ENCODE results near the gene OR6V1. TPM values are rescaled to one million over a fixed set of nuclear protein-coding genes. Genes with fewer than 3 reads are reported as not detected.

OR6V1 gene
- not detected for polyA plus RNA-seq (2013, experiment 1 of 2)
- not detected for polyA plus RNA-seq (2013, experiment 2 of 2)

DNA sequence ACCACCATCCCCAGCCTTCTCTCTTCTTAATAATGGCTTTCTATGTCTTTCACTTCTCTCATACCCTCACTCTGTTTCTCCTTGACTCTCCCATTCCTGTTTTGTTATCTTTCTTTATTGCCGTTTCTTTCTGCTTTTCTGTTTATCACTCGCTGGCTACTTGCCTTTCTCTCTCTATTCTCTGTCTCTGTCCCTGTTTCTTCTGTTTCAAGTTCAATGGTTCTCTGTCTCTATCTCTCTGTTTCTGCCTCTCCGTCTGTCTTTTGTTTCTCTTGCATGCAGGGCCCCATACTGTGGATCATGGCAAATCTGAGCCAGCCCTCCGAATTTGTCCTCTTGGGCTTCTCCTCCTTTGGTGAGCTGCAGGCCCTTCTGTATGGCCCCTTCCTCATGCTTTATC, at the start of gene OR6V1:
Gene OR6V1 (plus strand): TSS at position 301 of the 400 bp plus-strand sequence. CDS start 0 bp downstream, at position 301.
- no peak within 1 kb of the TSS for H3K4me3 ChIP-seq (ENCODE audit: low read length in 2 of 2)
- DNase-seq (ENCODE audit: low spot score): no peak
- no CpG with 5 or more reads among the region's 4 CpGs for WGBS, 2 donors (ENCODE audit: extremely low coverage in 2 of 2, insufficient read length in 2 of 2, insufficient replicate concordance in 1 of 2)

DNA sequence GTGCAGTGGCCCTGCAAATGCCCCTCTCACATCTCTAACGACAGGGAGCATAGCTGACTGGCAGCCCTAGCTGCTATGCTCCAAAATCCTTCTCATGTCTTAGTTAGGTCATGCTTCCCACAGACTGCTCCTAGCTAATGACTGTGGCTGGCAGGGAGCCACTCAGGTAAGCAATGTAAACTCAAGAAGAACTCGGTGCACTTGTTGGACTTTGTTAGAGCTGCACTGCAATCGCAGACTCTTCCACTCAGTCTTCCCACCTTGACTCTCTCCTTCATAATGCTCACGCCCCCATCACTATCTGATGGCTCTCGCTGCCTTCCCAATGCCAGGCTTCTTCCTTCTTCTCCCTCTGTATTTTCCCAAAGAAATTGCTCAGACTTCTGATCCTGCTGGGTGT, 49.2 kb upstream of the OR6V1 start:
- Histone ChIP-seq H3K9ac (ENCODE audit: low read depth, low read length, poor library complexity) (no peak overlapping the region), H3K4me3 (ENCODE audit: low read length in 2 of 2) (no peak overlapping the region), H2BK5ac (ENCODE audit: low read length) (no peak overlapping the region), H3K23ac (ENCODE audit: low read depth, low read length, poor library complexity) (no peak overlapping the region), H3K79me1 (ENCODE audit: low read depth, low read length) (no peaks in the 10 kb centered on the region), H3K4me2 (ENCODE audit: insufficient read depth, low read length, poor library complexity, severe bottlenecking) (no peak overlapping the region), H3K36me3 (replicated peaks in 1 of 2; ENCODE audit: control insufficient read depth in 2 of 2, insufficient read depth in 2 of 2, low read length in 2 of 2) (no peaks in the 10 kb centered on the region), H3K18ac (ENCODE audit: low read length) (no peak overlapping the region), H2AFZ (ENCODE audit: low read length) (peak overlapping the region; percentile 82), H4K8ac (ENCODE audit: low read depth, low read length) (no peak overlapping the region), H3K4ac (ENCODE audit: low read length) (no peak overlapping the region), H2AK5ac (ENCODE audit: low read depth, low read length) (no peak overlapping the region), H2BK15ac (ENCODE audit: low read length) (no peak overlapping the region), H2BK12ac (ENCODE audit: low read length) (no peak overlapping the region), H3K27ac (replicated peaks; ENCODE audit: low read length) (no peak overlapping the region), H4K91ac (ENCODE audit: low read depth, low read length, poor library complexity) (no peak overlapping the region), H3K27me3 (ENCODE audit: control insufficient read depth in 3 of 3, insufficient read depth in 3 of 3, low read depth in 1 of 3, low read length in 3 of 3) (no peaks in the 10 kb centered on the region), H3K4me1 (ENCODE audit: control insufficient read depth in 2 of 2, insufficient read depth in 1 of 2, low read depth in 1 of 2, low read length in 2 of 2) (no peaks in the 10 kb centered on the region), H3K9me3 (replicated peaks in 1 of 2; ENCODE audit: control insufficient read depth in 2 of 2, insufficient read depth in 1 of 2, low read depth in 1 of 2, low read length in 2 of 2) (no peaks in the 10 kb centered on the region), H3K14ac (ENCODE audit: low read length) (no peak overlapping the region), H2BK120ac (ENCODE audit: low read depth, low read length) (no peak overlapping the region)
- DNase-seq (ENCODE audit: low spot score): no peak
- WGBS, 2 donors (ENCODE audit: extremely low coverage in 2 of 2, insufficient read length in 2 of 2, insufficient replicate concordance in 1 of 2): no CpG with 5 or more reads among the region's 5 CpGs

More for the DNA sequence above, at the start of gene OR6V1:
- no peak within 1 kb of the TSS for H2BK12ac ChIP-seq (ENCODE audit: low read length)
- no peaks in the 10 kb centered on the region for H3K4me1 ChIP-seq (ENCODE audit: control insufficient read depth in 2 of 2, insufficient read depth in 1 of 2, low read depth in 1 of 2, low read length in 2 of 2)
- peaks cover 0 to 3% of the 10 kb centered on the region in 2 donors for H3K9me3 ChIP-seq (replicated peaks in 1 of 2; ENCODE audit: control insufficient read depth in 2 of 2, insufficient read depth in 1 of 2, low read depth in 1 of 2, low read length in 2 of 2)
- H3K79me1 ChIP-seq (ENCODE audit: low read depth, low read length): no peaks in the 10 kb centered on the region
- H3K4ac ChIP-seq (ENCODE audit: low read length): no peak within 1 kb of the TSS
- H3K36me3 ChIP-seq (replicated peaks in 1 of 2; ENCODE audit: control insufficient read depth in 2 of 2, insufficient read depth in 2 of 2, low read length in 2 of 2): no peaks in the 10 kb centered on the region
- no peaks in the 10 kb centered on the region for H3K27me3 ChIP-seq (ENCODE audit: control insufficient read depth in 3 of 3, insufficient read depth in 3 of 3, low read depth in 1 of 3, low read length in 3 of 3)
- no peak within 1 kb of the TSS for H4K8ac ChIP-seq (ENCODE audit: low read depth, low read length)
- peak within 1 kb of the TSS; percentile 21 for H3K14ac ChIP-seq (ENCODE audit: low read length)
- H2BK120ac ChIP-seq (ENCODE audit: low read depth, low read length): no peak within 1 kb of the TSS
- no peak within 1 kb of the TSS for H2BK5ac ChIP-seq (ENCODE audit: low read length)
- no peak within 1 kb of the TSS for H3K27ac ChIP-seq (replicated peaks; ENCODE audit: low read length)
- H3K9ac ChIP-seq (ENCODE audit: low read depth, low read length, poor library complexity): no peak within 1 kb of the TSS
- no peak within 1 kb of the TSS for H3K4me2 ChIP-seq (ENCODE audit: insufficient read depth, low read length, poor library complexity, severe bottlenecking)
- no peak within 1 kb of the TSS for H4K91ac ChIP-seq (ENCODE audit: low read depth, low read length, poor library complexity)
- H3K23ac ChIP-seq (ENCODE audit: low read depth, low read length, poor library complexity): no peak within 1 kb of the TSS
- no peak within 1 kb of the TSS for H2BK15ac ChIP-seq (ENCODE audit: low read length)
- no peak within 1 kb of the TSS for H3K18ac ChIP-seq (ENCODE audit: low read length)
- no peak within 1 kb of the TSS for H2AK5ac ChIP-seq (ENCODE audit: low read depth, low read length)
- H2AFZ ChIP-seq (ENCODE audit: low read length): no peak within 1 kb of the TSS

DNA sequence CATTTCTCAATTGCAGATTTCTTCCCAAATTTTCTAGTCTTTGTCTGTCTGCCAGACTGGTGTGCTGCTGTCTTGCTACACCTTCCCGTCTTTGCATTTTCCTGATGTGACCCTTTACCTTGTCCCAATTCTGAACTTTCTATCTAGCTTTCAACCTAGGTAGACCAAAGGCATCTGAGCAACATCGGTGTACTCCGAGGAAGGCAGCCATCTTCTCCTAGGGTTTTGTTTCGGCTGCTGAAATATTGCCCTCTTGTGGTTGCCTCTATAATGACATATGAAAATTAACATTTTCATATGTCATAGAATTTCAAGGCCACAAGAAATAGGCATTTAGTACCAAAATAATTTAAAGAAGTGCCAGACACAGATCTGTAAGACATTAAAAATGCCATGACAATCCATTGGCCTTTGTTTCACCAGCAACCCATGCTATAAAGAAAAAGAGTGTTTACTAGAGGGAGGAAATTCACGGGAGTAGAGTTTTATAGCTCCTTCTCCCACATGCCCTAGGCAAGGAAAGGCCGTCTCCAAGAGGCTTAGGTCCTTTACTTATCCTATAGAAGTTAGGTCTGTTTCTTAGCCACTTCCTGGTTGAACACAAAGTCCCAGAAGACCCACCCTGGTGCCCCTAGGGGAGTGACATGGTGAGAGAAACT, 48.6 kb upstream of the OR6V1 start:
- peak; percentile 15 for DNase-seq (ENCODE audit: low spot score)
- H3K4me3 ChIP-seq (ENCODE audit: low read length in 2 of 2): no peak overlapping the region
- H2BK5ac ChIP-seq (ENCODE audit: low read length): no peak overlapping the region
- H3K4me2 ChIP-seq (ENCODE audit: insufficient read depth, low read length, poor library complexity, severe bottlenecking): no peak overlapping the region
- H3K9ac ChIP-seq (ENCODE audit: low read depth, low read length, poor library complexity): no peak overlapping the region
- H2BK12ac ChIP-seq (ENCODE audit: low read length): no peak overlapping the region
- no peaks in the 10 kb centered on the region for H3K9me3 ChIP-seq (replicated peaks in 1 of 2; ENCODE audit: control insufficient read depth in 2 of 2, insufficient read depth in 1 of 2, low read depth in 1 of 2, low read length in 2 of 2)
- no CpG with 5 or more reads among the region's 6 CpGs for WGBS, 2 donors (ENCODE audit: extremely low coverage in 2 of 2, insufficient read length in 2 of 2, insufficient replicate concordance in 1 of 2)
- H2BK120ac ChIP-seq (ENCODE audit: low read depth, low read length): no peak overlapping the region
- no peak overlapping the region for H4K91ac ChIP-seq (ENCODE audit: low read depth, low read length, poor library complexity)
- H2AFZ ChIP-seq (ENCODE audit: low read length): peak overlapping the region; percentile 82
- H3K18ac ChIP-seq (ENCODE audit: low read length): no peak overlapping the region
- no peak overlapping the region for H2AK5ac ChIP-seq (ENCODE audit: low read depth, low read length)
- no peak overlapping the region for H3K14ac ChIP-seq (ENCODE audit: low read length)
- no peak overlapping the region for H4K8ac ChIP-seq (ENCODE audit: low read depth, low read length)
- H3K4ac ChIP-seq (ENCODE audit: low read length): no peak overlapping the region
- H3K36me3 ChIP-seq (replicated peaks in 1 of 2; ENCODE audit: control insufficient read depth in 2 of 2, insufficient read depth in 2 of 2, low read length in 2 of 2): no peaks in the 10 kb centered on the region
- no peaks in the 10 kb centered on the region for H3K27me3 ChIP-seq (ENCODE audit: control insufficient read depth in 3 of 3, insufficient read depth in 3 of 3, low read depth in 1 of 3, low read length in 3 of 3)
- no peak overlapping the region for H3K27ac ChIP-seq (replicated peaks; ENCODE audit: low read length)
- no peak overlapping the region for H2BK15ac ChIP-seq (ENCODE audit: low read length)
- no peaks in the 10 kb centered on the region for H3K79me1 ChIP-seq (ENCODE audit: low read depth, low read length)
- no peaks in the 10 kb centered on the region for H3K4me1 ChIP-seq (ENCODE audit: control insufficient read depth in 2 of 2, insufficient read depth in 1 of 2, low read depth in 1 of 2, low read length in 2 of 2)
- H3K23ac ChIP-seq (ENCODE audit: low read depth, low read length, poor library complexity): no peak overlapping the region

DNA sequence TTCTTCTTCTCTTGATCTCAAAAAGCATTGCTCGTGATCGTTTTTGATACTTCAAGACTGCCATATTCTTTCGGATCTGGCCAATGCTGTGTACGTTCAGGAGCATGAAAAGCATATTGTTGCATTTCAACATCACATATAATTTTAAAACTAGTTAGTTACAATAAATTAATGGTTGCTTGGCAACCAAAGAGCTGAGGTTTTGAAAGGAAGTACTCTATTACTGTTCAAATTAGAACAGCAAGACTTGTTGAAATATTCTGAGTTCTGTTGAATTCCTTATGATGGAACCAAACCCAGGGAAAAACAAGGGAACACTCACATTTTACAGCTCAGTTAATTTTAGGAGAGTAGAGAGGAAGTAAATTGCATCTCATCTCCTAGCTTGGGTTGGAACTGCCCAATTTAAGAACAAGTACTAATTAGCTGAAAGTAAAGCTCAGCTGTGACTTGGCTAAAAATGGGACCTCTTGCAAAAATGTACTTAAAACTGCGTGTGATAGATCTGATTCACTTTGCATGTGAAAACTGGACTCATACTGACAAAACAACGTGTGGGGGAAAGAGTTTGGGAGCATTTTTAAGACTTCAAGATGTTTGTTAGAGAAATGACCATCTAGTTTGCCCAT, 46.4 kb upstream of the OR6V1 start:
- Histone ChIP-seq H2BK15ac (ENCODE audit: low read length) (no peak overlapping the region), H2BK120ac (ENCODE audit: low read depth, low read length) (no peak overlapping the region), H4K91ac (ENCODE audit: low read depth, low read length, poor library complexity) (no peak overlapping the region), H2AK5ac (ENCODE audit: low read depth, low read length) (no peak overlapping the region), H3K36me3 (replicated peaks in 1 of 2; ENCODE audit: control insufficient read depth in 2 of 2, insufficient read depth in 2 of 2, low read length in 2 of 2) (no peaks in the 10 kb centered on the region), H2AFZ (ENCODE audit: low read length) (no peak overlapping the region), H2BK12ac (ENCODE audit: low read length) (no peak overlapping the region), H3K4me3 (ENCODE audit: low read length in 2 of 2) (no peak overlapping the region), H2BK5ac (ENCODE audit: low read length) (no peak overlapping the region), H3K27me3 (ENCODE audit: control insufficient read depth in 3 of 3, insufficient read depth in 3 of 3, low read depth in 1 of 3, low read length in 3 of 3) (no peaks in the 10 kb centered on the region), H3K9me3 (replicated peaks in 1 of 2; ENCODE audit: control insufficient read depth in 2 of 2, insufficient read depth in 1 of 2, low read depth in 1 of 2, low read length in 2 of 2) (no peaks in the 10 kb centered on the region), H4K8ac (ENCODE audit: low read depth, low read length) (no peak overlapping the region), H3K23ac (ENCODE audit: low read depth, low read length, poor library complexity) (no peak overlapping the region), H3K9ac (ENCODE audit: low read depth, low read length, poor library complexity) (no peak overlapping the region), H3K4me2 (ENCODE audit: insufficient read depth, low read length, poor library complexity, severe bottlenecking) (no peak overlapping the region), H3K4ac (ENCODE audit: low read length) (no peak overlapping the region), H3K14ac (ENCODE audit: low read length) (no peak overlapping the region), H3K4me1 (ENCODE audit: control insufficient read depth in 2 of 2, insufficient read depth in 1 of 2, low read depth in 1 of 2, low read length in 2 of 2) (no peaks in the 10 kb centered on the region), H3K27ac (replicated peaks; ENCODE audit: low read length) (no peak overlapping the region), H3K79me1 (ENCODE audit: low read depth, low read length) (no peaks in the 10 kb centered on the region), H3K18ac (ENCODE audit: low read length) (no peak overlapping the region)
- no CpG with 5 or more reads among the region's 6 CpGs for WGBS, 2 donors (ENCODE audit: extremely low coverage in 2 of 2, insufficient read length in 2 of 2, insufficient replicate concordance in 1 of 2)
- DNase-seq (ENCODE audit: low spot score): no peak

All from neuronal stem cell (in vitro differentiated cells).